Measurements from ENCODE around the gene PTPRS.
"Not testable (repeated sequence)": the region's sequence is repeated elsewhere in the genome, so short reads cannot be mapped to it uniquely, and the experiment has no call there.

The PTPRS gene

GRCh38 chr19:5331790-5332189 lies 8.8 kb downstream of the PTPRS start:
- DNase-seq = no peak

DNA sequence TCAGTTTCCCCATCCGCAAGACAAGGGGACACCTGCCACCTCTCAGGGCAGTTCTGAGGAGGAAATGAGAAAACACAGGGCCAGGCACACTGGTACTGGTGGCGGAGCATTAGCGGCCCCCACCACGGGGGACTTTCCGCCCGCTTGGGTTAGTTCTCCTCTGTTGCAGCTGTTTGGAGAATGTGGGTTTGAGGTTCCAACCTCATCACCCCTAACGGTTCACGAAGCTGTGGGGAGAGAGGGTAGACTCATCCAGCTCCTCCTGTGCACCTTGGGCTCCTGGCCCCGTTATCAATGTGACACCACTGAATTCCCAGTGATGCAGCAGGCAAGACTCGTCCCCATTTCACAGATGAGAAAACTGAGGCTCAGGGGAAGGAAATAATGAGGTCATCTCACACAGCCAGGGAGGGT lies 10.3 kb downstream of the PTPRS start:
- DNase-seq = no peak

DNA sequence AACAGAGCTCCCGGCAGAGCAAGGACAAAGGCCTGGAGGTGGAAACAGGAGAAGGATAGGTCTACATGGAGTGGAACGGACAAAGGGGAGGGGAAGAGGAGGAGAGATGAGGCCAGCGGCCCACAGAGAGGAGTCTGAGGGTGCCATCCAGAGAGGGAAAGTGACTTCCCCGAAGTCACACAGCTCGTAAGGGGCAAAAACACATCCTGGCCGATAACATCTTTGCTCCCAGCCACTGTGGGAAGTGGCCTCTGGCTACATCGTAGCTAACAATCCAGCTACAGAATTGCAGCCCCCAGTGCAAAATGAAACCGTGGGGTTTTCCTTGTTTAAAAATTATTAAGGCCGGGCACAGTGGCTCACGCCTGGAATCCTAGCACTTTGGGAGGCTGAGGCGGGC lies 11.5 kb downstream of the PTPRS start:
- DNase-seq = no peak

DNA sequence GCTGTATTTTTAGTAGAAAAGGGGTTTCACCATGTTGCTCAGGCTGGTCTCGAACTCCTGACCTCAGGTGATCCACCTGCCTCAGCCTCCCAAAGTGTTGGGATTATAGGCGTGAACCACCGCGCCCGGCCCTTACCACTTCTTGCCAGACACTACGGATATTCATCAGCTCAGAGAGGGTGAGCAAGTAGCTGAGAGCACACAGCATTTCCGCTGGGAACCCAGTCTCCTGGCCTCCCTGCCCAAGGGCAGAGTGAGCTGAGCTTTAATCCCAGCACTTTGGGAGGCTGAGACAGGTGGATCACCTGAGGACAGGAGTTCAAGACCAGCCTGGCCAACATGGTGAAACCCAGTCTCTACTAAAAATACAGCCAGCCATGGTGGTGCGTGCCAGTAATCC lies 12.2 kb downstream of the PTPRS start:
- not testable (repeated sequence) for DNase-seq

- DNase-seq = no peak
Observed at GRCh38 chr19:5326986-5327623, 13.5 kb downstream of the PTPRS start.

GRCh38 chr19:5326545-5326944 lies 14.1 kb downstream of the PTPRS start:
- DNase-seq = no peak

- DNase-seq = no peak
Observed at GRCh38 chr19:5324947-5325346, 15.7 kb downstream of the PTPRS start.

DNA sequence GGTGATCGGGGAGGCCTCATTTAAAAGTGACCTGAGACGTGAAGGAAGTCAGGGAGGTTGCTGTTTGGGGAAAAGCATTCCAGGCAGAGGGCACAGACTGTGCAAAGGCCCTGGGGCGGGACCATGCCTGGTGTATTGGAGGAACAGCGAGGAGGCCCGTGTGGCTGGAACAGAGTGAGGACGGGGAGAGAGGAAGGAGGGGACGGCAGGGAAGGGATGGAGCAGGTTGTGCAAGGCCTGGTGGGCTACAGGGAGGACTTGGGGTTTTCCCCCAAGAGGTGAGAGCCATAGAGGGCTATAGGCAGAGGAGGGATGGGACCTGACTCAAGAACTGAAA lies 17.2 kb downstream of the PTPRS start:
- no peak for DNase-seq

GRCh38 chr19:5321851-5322681 lies 18.5 kb downstream of the PTPRS start:
- DNase-seq = peak; percentile 76

GRCh38 chr19:5321066-5321642 lies 19.5 kb downstream of the PTPRS start:
- no peak for DNase-seq

GRCh38 chr19:5319516-5319915 lies 21.1 kb downstream of the PTPRS start:
- no peak for DNase-seq

- DNase-seq = no peak
Observed at GRCh38 chr19:5318306-5318705, 22.3 kb downstream of the PTPRS start.

DNA sequence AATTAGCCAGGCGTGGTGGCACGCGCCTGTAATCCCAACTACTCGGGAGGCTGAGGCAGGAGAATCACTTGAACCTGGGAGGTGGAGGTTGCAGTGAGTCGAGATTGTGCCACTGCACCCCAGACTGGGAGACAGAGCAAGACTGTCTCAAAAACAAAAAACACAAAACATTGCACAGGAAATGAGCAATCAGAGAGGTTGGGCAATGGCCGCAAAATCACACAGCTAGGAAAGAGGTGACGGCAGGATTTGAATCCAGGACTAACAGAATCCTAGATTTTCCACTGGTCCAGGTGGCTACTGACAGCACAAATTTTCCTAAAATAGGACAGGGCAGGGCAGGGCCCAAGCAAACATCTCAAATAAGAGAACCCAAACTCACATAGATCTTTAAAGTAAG lies 23.3 kb downstream of the PTPRS start:
- no peak for DNase-seq

- no peak for DNase-seq
Observed at GRCh38 chr19:5316138-5316537, 24.5 kb downstream of the PTPRS start.

GRCh38 chr19:5314907-5315298 lies 25.7 kb downstream of the PTPRS start:
- DNase-seq = no peak

- no peak for DNase-seq
Observed at GRCh38 chr19:5314012-5314906, 26.4 kb downstream of the PTPRS start.

DNA sequence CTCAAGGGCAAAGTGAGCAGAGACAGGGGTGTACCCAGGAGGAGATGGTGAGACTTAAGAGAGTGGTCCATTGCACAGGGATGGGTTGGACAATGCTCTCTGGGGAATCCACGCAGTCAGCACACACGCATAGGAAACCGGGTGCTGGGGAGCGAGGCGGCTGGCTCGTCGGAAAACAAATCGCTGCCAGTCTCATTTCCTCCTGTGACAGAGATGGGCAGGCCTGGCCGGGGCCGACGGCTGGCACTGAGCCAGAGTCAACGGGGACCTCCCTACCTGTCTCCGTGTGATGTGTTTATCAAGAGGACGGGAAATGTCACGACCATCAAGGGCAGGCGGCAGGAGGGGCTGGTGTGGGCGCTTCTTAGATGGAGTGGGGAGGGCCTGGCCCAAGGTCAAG lies 27.3 kb downstream of the PTPRS start:
- DNase-seq = no peak

DNA sequence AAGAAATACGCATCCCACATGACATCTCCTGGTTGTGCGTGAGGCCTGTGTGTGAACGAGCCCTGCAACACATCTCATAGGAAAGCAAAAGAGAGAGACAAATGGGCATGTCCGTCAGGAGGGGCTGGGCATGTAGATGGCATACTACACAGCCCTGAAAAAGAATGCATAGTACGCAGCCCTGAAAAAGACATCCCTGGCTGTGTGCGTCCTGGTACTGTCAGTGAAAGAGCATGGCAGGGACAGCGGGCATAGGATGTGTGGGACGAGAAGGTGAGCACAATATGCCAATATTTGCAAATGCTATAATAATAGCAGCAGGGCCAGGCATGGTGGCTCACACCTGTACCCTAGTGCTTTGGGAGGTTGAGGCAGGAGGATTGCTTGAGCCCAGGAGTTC lies 28.6 kb downstream of the PTPRS start:
- no peak for DNase-seq

GRCh38 chr19:5309438-5310204 lies 31.0 kb downstream of the PTPRS start:
- DNase-seq = peak; percentile 68

DNA sequence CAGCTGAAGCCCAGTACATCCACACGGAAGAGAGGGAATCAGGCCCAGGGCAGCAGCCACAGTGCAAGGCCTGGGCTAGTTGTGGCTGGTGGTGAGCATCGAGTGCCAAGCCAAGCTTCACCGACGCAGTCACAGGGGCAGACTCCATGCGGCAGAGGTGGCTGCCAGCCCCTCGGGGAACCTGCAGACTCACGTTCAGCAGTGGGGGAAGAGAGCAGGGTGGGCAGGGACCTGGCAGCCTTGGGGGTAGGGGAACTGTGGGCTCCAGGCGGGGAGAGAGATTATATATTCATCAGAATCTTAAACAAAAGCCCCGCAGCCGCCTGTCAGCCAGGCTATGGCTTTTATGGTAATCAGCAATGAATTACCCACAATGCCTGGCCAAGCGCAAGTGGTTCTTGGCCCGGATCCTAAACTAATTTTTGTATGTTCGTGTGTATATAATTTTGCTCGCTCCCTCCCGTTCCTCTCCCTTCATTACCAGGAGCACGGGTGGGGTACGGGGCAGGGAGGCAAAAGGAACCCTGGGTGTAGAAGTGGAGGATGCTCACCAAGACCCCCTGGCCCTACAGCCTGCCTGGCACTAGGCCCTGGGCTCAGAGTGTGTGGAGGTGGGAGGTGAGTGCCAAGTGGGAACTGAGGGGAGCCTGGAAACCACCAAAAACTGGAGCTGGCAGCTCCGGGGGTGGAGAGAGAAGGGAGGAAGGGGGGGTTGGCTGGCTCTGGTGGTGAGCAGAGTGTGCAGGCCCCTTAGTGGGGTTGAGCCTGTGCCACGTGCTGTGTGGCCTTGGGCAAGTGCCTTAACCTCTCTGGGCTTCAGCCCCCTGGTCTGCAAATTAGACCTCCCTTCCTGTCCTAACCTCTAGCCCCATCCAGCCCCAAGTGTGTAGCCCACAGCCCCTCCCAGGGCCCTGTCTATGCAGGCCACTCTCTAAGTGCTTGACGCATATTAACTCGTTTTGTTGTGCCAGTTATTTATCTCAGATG lies 31.9 kb downstream of the PTPRS start:
- peak; percentile 98 for DNase-seq

DNA sequence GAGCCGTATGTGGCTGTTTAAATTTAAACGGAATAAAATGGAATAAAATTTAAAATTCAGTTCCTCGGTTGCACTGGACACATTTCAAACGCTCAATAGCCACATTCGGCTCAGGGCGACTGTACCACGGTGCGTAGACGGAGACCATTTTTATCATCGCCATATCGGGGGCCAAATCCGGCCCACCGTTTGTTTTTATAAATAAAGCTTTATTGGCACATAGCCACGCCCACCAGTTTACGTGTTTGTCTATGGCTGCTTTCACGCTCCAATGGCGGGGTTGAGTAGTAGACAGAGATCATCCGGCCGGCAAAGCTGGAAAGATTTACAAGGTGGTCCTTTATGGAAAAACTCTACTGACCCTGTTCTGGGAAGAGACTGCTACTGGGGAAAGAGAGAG lies 33.0 kb downstream of the PTPRS start:
- no peak for DNase-seq

Data from OCI-M1 (cell line).